ENCODE results near the gene PPP2R5E. TPM values are rescaled to one million over a fixed set of nuclear protein-coding genes. Genes with fewer than 3 reads are reported as not detected.
A peak's percentile ranks its signal among the peaks of the same experiment; 100 is the strongest.

Gene PPP2R5E
- total and polyA plus RNA-seq, 10 of the 15 experiments (the other 5 are each of a cell fraction or from before 2014, with no cell fraction given), result 11.4 to 56.2 (median 22.7) TPM

DNA sequence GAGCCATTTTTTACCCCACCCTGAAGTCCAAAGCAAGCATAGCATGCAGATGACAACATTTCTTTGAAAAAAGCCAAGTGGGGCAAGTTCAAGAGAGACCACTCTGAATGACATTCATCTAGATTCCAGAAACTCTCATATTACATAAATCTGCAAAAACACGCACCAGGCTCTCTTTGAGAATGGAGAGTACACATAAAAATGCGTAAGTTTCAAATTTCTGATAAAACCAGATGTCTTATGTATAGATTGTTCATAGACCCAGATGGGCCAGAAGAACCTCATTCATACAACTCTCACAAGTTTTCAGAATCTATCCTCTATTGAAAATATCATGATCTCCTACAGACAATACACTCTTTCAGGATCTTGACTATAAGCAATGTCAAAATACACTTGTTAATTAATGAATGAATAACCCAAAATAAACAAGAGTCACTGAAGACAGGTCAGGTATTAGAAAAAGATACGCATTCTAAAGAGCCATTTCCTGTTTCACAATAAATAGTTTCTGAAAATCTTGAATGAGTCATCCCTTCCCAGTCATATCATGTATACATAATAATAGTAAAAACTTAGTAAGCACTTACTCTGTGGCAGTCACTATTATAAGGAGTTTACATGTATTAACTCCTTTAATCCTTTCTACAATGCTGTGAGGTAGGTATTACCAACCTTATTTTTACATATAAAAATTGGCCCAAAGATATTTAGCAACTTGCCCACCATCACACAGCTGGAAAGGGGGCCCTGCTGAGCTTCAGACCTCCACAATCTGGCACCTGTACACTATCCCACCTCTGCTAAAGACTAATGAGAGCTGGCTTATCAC, 72.0 kb downstream of the PPP2R5E start (continued):
- TF ChIP-seq POLR2AphosphoS5 (IDR thresholded peaks at IDR 0.05; ENCODE audit: low read length) (no peak), ATF7 (IDR thresholded peaks at IDR 0.05; ENCODE audit: low read depth) (peak; percentile 87), POLR2AphosphoS2 (IDR thresholded peaks at IDR 0.05; ENCODE audit: low read depth, low read length) (no peak), DPF2 (IDR thresholded peaks at IDR 0.05) (peak; percentile 85), ZBTB40 (IDR thresholded peaks at IDR 0.05; ENCODE audit: borderline replicate concordance) (no peak)

- peak; percentile 35 for DNase-seq (ENCODE audit: low read depth, low spot score)
- Histone ChIP-seq H3K4me1 (ENCODE audit: control insufficient read depth, insufficient read depth, low read length) (peaks cover 22% of the 10 kb centered on the region), H3K36me3 (ENCODE audit: control insufficient read depth in 2 of 2, insufficient read depth in 2 of 2, low read length in 1 of 2) (peaks cover 0 to 3% of the 10 kb centered on the region in 2 experiments; a peak in 2 of 4 replicates), H3K79me2 (ENCODE audit: control insufficient read depth, insufficient read depth, low read length) (peaks cover 72% of the 10 kb centered on the region), H3K4me3 (no peak overlapping the region), H3K27ac (ENCODE audit: control insufficient read depth, insufficient read depth) (0 out of 2 replicates have a peak overlapping the region, but pooled peaks have one; percentile 13), H3K9me3 (replicated peaks; ENCODE audit: control insufficient read depth, insufficient read depth, low read length) (no peaks in the 10 kb centered on the region), H3K27me3 (replicated peaks in 1 of 2; ENCODE audit: control insufficient read depth in 2 of 2, insufficient read depth in 2 of 2, low read length in 1 of 2) (no peaks in the 10 kb centered on the region), H4K20me1 (ENCODE audit: control insufficient read depth, insufficient read depth) (no peaks in the 10 kb centered on the region; the same call in 1 of the 2 replicates), H3K4me2 (ENCODE audit: control insufficient read depth, insufficient read depth) (no peak overlapping the region), H3K9ac (ENCODE audit: control insufficient read depth, insufficient read depth, low read length) (no peak overlapping the region), H2AFZ (ENCODE audit: control insufficient read depth, low read depth, low read length) (no peak overlapping the region)
- intact Hi-C loops (cut with micrococcal nuclease; ENCODE audit: unreplicated experiment) (no loop called here), in situ Hi-C loops (cut with MboI) (no loop called here)
- RAD21 ChIA-PET (ENCODE audit: unreplicated experiment), result interaction anchor here (0.8 to 3.4 kb wide), 9 partner anchors 10 to 79 kb away, joined by 3 to 23 read pairs (median 4); partner anchors contain the start of gene PPP2R5E
- SMC1A ChIA-PET (ENCODE audit: uncharacterized antibody, unreplicated experiment), result interaction anchor here (0.7 to 3.9 kb wide), 12 partner anchors 10 to 76 kb away, joined by 3 to 36 read pairs (median 6); partner anchors contain the start of gene PPP2R5E
- CTCF ChIA-PET, result interaction anchor here (0.5 to 1.7 kb wide), 6 partner anchors 9 to 148 kb away, joined by 3 to 4 read pairs (median 3); no protein-coding TSS in a partner anchor
- POLR2A ChIA-PET, result interaction anchor here (0.5 to 1.8 kb wide), 7 partner anchors 9 to 30 kb away, joined by 3 to 6 read pairs (median 5); no protein-coding TSS in a partner anchor
- WGBS (ENCODE audit: insufficient coverage, insufficient replicate concordance, low lambda C conversion rate, missing lambda C conversion rate), result 5% methylated on average over 1 of the region's 1 CpG
- no TSS peak for BruUV-seq (replicated peaks)
- no peak for FAIRE-seq
- ATAC-seq, result peak; percentile 61
- TF ChIP-seq KAT2A (conservative IDR thresholded peaks at IDR 0.05; ENCODE audit: control insufficient read depth, low read depth, low read length) (no peak), POU2F2 (IDR thresholded peaks at IDR 0.05; ENCODE audit: borderline replicate concordance, low read depth, low read length) (no peak), RFX5 (IDR thresholded peaks at IDR 0.05; ENCODE audit: low read depth, low read length) (no peak), SKIL (IDR thresholded peaks at IDR 0.05; ENCODE audit: low read depth, poor library complexity, severe bottlenecking) (no peak)
- TF ChIP-seq, protein P1, sequence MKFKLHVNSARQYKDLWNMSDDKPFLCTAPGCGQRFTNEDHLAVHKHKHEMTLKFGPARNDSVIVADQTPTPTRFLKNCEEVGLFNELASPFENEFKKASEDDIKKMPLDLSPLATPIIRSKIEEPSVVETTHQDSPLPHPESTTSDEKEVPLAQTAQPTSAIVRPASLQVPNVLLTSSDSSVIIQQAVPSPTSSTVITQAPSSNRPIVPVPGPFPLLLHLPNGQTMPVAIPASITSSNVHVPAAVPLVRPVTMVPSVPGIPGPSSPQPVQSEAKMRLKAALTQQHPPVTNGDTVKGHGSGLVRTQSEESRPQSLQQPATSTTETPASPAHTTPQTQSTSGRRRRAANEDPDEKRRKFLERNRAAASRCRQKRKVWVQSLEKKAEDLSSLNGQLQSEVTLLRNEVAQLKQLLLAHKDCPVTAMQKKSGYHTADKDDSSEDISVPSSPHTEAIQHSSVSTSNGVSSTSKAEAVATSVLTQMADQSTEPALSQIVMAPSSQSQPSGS (IDR thresholded peaks at IDR 0.05; ENCODE audit: low read length), result 0 out of 2 replicates have a peak, but pooled peaks have one; percentile 50
- TF ChIP-seq, protein P2, sequence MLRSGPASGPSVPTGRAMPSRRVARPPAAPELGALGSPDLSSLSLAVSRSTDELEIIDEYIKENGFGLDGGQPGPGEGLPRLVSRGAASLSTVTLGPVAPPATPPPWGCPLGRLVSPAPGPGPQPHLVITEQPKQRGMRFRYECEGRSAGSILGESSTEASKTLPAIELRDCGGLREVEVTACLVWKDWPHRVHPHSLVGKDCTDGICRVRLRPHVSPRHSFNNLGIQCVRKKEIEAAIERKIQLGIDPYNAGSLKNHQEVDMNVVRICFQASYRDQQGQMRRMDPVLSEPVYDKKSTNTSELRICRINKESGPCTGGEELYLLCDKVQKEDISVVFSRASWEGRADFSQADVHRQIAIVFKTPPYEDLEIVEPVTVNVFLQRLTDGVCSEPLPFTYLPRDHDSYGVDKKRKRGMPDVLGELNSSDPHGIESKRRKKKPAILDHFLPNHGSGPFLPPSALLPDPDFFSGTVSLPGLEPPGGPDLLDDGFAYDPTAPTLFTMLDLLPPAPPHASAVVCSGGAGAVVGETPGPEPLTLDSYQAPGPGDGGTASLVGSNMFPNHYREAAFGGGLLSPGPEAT (IDR thresholded peaks at IDR 0.05; ENCODE audit: low read depth), result 0 out of 2 replicates have a peak, but pooled peaks have one; percentile 14
Measured at GRCh38 chr14:63468294-63468693, 74.9 kb downstream of the PPP2R5E start.

Data from GM12878 (cell line).